Right cardiac atrium (tissue), 5 donors: ENCODE data around the gene DSG3. TPM values are rescaled to one million over a fixed set of nuclear protein-coding genes. Genes with fewer than 3 reads are reported as not detected.

Experiments used
- ATAC-seq, 2 donors: fragments of 200-7000 bp; cut with Tn5 transposase; one replicate each; pipeline versions ENCODE4 v1.8.0 to v1.9.1; 2020; ENCODE audit warnings: moderate library complexity in 2 of 2, mild to moderate bottlenecking in 1 of 2
- DNase-seq, 3 donors: peaks; one replicate each; pipeline ENCODE4 v3.0.0-alpha.2; 2020
- H3K27ac ChIP-seq: one replicate; pipeline ENCODE4 v1.5.1; 2013; ENCODE audit warnings: mild to moderate bottlenecking, low read length, control low read depth, moderate library complexity
- H3K27me3 ChIP-seq: one replicate; pipeline ENCODE4 v1.6.1; 2013; ENCODE audit not compliant: control insufficient read depth, insufficient read depth
- H3K4me1 ChIP-seq: one replicate; pipeline ENCODE4 v1.6.1; 2013; ENCODE audit warnings: low read length; ENCODE audit not compliant: control insufficient read depth, insufficient read depth
- H3K4me3 ChIP-seq: one replicate; pipeline ENCODE4 v1.5.1; 2013; ENCODE audit warnings: low read length, control low read depth
- H3K9me3 ChIP-seq: one replicate; pipeline ENCODE4 v1.6.1; 2013; ENCODE audit warnings: low read length; ENCODE audit not compliant: control insufficient read depth
- WGBS: extraction: QIAGEN DNeasy Blood & Tissue Kit; methylation state at CpG from one replicate; pipeline ENCODE4 v1.1.7; 2013; 5-methylcytosine and 5-hydroxymethylcytosine counted together
- intact Hi-C, 4 donors: fragments of 100-400 bp; cut with DNase I; formaldehyde crosslinking; loops; one replicate each; pipeline versions ENCODE4 v1.11.0 to v1.14.0; 2022 to 2023
- polyA plus RNA-seq: library from polyadenylated mRNA; stranded (reverse); fragments of 200-250 nt; gene quantifications from one replicate; pipeline ENCODE4 v1.2.3, GENCODE V29; 2013
- total RNA-seq, 4 donors: library from RNA; stranded (reverse); fragmentation: NEBNext Ultra II Directional; extraction: Animal tissue kit (Norgen Biotek cat#: 25700); gene quantifications; one replicate each; pipeline ENCODE4 v1.2.1, GENCODE V29; 2021
- donor health status: healthy with polysubstance abuse.
- donor health status: DM: no; HTN: yes; CAD: no.
- donor health status: DM: no; HTN: no; CAD: no.
- donor health status: DM: no; HTN: yes; CAD: no; lungs with severe emphysema.
- donor health status: DM: yes; HTN: yes; CAD: no.

The DSG3 gene
- total and polyA plus RNA-seq, 5 donors, result not detected

DNA sequence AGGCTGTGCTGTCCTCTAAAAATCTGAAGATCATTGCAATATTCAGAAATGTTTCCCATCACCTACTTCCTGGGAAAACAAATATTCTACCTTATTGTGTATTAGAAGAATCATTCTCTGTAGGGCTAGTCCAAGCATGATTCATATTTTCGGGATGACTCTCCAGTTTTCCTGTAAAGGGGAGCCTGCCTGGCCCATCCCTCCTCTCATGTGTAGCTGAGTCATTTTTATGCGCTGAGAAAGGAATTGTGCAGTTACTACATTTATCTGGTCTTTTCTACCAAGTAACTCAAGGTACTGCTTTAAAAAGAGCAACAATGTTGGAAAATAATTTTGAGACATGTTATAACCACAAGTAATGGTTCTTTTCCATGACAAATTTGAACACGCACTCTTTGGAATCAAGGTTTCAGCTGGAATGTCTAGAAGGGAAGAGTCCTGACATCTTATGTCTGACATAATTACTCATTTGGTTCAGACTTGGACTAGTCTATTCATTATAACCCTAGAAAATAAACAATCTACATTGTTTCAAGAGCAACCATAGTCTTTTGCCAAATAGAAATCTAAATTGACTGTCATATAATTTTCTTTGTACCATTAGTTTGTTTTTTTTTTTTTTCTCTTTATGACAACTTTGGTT is 6.6 kb downstream of the DSG3 start:
- intact Hi-C loops, result no loop called here
- ATAC-seq (no peak), DNase-seq (no peak)
- Histone ChIP-seq H3K4me1 (no peaks in the 10 kb centered on the region), H3K9me3 (no peaks in the 10 kb centered on the region), H3K27me3 (no peaks in the 10 kb centered on the region), H3K27ac (no peak overlapping the region), H3K4me3 (no peak overlapping the region)
- WGBS, result 87% methylated on average over 3 of the region's 3 CpGs

DNA sequence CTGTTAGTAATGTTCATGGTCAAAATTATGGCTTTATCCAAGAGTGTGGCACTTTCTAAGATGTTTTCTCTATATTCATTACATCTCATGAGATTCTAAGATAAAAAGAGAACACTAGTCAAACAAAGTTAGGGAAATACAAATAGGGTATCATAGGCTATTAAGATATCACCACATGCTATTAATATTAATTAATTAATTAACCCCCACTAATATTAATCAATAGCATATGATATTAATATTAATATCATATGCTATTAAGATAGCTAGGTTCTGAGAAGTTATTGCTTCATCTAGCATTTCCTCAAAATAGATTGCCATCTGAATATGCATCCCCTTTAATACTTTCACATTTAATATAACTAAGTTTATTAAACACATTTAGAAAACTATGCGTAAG is 22.1 kb downstream of the DSG3 start:
- Histone ChIP-seq H3K27ac (no peak overlapping the region), H3K27me3 (no peaks in the 10 kb centered on the region), H3K9me3 (no peaks in the 10 kb centered on the region), H3K4me1 (no peaks in the 10 kb centered on the region), H3K4me3 (no peak overlapping the region)
- intact Hi-C loops, result loop anchor here in 1 of 4 donors (10.0 kb wide), 1 partner anchor 65 kb away; no protein-coding TSS in a partner anchor
- ATAC-seq (no peak), DNase-seq (no peak)
- 99% methylated on average over 1 of the region's 1 CpG for WGBS

DNA sequence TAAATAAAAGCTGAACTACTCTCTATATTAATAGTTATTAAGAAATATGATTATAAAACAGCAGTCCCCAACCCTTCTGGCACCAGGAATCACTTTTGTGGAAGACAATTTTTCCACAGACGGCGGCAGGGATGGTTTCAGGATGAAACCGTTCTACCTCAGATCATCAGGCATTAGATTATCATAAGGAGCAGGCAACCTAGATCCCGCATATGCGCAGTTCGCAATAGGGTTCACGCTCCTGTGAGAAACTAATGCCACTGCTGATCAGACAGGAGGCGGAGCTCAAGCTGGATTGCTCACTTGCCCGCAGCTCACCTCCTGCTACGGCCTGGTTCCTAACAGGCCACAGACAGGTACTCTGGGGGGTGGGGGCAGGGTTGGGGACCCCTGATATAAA is 31.1 kb downstream of the DSG3 start:
- ATAC-seq, result no peak
- WGBS, result 97% methylated on average over 10 of the region's 10 CpGs
- no peak overlapping the region for H3K27ac ChIP-seq
- H3K27me3 ChIP-seq, result no peaks in the 10 kb centered on the region
- H3K4me3 ChIP-seq, result no peak overlapping the region
- no peak for DNase-seq
- H3K9me3 ChIP-seq, result no peaks in the 10 kb centered on the region
- H3K4me1 ChIP-seq, result no peaks in the 10 kb centered on the region
- intact Hi-C loops, result loop anchor here in 1 of 4 donors (10.0 kb wide), 1 partner anchor 56 kb away; no protein-coding TSS in a partner anchor

DNA sequence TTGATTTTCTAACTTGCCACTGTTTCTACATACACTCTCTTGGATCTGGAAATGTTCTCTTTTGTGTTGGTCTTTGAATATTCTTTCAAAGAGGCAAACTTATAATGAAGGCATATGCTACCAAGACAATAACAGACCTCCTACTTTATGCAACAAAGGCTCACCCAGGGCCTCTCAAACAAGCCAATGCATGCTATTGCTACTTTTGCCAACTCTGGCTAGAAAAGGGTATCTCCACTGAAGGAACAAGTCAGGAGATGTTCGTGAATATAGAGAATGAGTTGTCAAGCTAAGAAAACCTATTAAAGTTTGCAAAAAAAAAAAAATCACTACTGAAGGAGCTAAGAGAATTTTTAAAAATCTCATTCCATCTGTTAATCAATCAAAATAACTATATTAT is 34.5 kb downstream of the DSG3 start:
- intact Hi-C loops, result no loop called here
- no peak for ATAC-seq
- Histone ChIP-seq H3K27ac (no peak overlapping the region), H3K9me3 (no peaks in the 10 kb centered on the region), H3K4me1 (no peaks in the 10 kb centered on the region), H3K27me3 (no peaks in the 10 kb centered on the region), H3K4me3 (no peak overlapping the region)
- 87% methylated on average over 1 of the region's 1 CpG for WGBS
- DNase-seq, result no peak

DNA sequence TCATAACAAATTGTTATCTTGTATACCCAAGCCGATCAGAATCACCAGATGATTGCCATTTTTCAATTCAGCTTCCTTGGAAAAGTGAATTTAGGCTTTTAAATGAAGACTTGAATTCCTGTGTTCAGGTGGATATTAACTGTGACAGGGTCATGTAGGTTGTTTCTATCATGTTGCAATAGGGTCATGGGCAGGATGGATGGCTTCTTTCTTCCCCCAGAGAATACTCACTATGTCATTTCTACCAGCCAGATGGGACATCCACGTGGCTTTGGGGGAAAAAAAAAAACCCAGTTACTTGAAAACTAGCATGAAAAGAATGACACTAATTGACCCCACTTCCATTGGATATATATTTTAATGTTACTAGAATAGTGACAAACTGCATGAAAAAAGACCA is 35.9 kb downstream of the DSG3 start:
- no peak for ATAC-seq

DNA sequence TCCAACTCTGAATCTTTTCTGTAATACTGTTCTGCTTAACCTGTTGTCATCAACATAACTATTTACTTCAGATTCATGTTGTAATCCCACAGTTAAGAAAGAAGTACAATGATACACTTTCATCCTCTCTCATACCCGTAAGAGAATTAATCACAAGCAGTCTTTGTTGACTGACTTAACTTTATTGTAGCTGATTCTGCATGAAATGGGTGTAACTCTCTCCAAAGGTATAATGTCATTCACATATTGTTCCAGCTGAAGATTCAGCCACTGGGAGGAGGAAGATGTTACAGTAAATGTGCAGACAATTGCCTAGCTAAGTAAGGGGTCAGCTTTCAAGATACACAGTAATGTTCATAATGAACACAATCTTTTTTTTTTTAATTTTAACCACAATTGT is 36.9 kb downstream of the DSG3 start:
- intact Hi-C loops, result no loop called here
- H3K4me1 ChIP-seq, result no peaks in the 10 kb centered on the region
- ATAC-seq (no peak), DNase-seq (no peak)
- no peak overlapping the region for H3K4me3 ChIP-seq
- no peaks in the 10 kb centered on the region for H3K27me3 ChIP-seq
- H3K9me3 ChIP-seq, result no peaks in the 10 kb centered on the region
- H3K27ac ChIP-seq, result no peak overlapping the region
- WGBS, result 87% methylated on average over 1 of the region's 1 CpG

More for the DNA sequence above, 35.9 kb downstream of the DSG3 start:
- Histone ChIP-seq H3K27ac (no peak overlapping the region), H3K9me3 (no peaks in the 10 kb centered on the region), H3K4me1 (no peaks in the 10 kb centered on the region), H3K4me3 (no peak overlapping the region), H3K27me3 (no peaks in the 10 kb centered on the region)
- DNase-seq, result no peak
- 77% methylated on average over 2 of the region's 2 CpGs for WGBS
- intact Hi-C loops, result no loop called here

DNA sequence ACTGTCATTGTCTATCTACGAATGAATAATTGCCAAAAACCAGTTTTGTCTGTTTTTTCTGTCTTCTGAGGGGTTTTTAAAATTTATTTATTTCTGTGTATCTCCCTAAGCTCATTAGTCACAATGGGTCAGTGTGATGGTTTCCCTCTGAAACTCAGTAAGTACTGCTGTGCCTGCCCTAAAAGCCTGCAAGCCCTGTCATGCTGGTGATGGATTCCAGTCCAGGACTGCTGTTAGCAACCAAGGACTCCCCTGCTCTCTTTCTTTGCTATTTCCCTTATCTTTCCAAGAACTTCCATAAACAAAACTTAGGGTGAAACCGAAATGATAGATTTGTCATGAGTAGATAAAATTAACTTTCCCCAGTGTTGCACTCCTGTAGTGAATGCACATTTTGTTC is 38.6 kb downstream of the DSG3 start:
- intact Hi-C loops, result no loop called here
- Histone ChIP-seq H3K4me3 (no peak overlapping the region), H3K27ac (no peak overlapping the region), H3K4me1 (no peaks in the 10 kb centered on the region), H3K9me3 (no peaks in the 10 kb centered on the region), H3K27me3 (no peaks in the 10 kb centered on the region)
- WGBS, result 64% methylated on average over 2 of the region's 2 CpGs
- no peak for ATAC-seq
- no peak for DNase-seq

DNA sequence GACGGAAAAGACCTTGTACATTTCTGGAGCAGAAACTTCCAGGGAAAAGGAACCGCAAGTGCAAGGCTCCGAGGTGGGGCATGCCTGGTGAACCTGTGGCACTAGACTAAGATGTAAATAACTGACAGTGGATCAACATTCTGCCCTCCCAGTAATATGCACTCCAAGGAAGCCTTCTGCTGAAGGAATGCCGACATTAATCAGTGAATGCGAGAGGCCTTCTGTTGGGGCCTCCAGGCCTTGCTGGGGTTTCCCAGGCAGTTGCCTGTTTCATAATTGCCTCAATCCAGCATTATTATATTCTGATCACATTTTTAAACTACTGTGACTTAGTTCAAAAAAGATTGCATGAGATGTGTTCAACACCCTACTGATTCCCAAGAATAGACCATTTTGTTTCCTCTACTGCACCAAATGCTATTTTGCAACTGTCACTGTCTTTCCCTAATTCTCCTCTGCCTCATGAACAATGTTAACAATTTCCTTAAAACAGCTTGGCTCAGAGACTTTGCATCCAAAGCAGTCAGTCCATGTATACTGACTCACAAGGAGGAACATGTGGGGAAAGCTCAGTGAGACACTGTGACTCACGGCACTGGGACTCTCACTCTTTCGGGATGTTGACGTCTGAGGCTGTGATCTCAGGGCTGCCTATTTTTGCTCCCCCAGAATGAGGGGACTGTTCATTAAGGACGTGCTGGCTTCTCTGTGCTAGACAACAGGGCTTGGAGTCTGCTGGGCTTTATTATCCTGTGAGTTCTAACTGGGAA is 39.9 kb downstream of the DSG3 start:
- 84% methylated on average over 9 of the region's 9 CpGs for WGBS
- no peaks in the 10 kb centered on the region for H3K27me3 ChIP-seq
- no peak for ATAC-seq
- DNase-seq, result no peak
- no peaks in the 10 kb centered on the region for H3K9me3 ChIP-seq
- H3K4me3 ChIP-seq, result no peak overlapping the region
- H3K4me1 ChIP-seq, result no peaks in the 10 kb centered on the region
- H3K27ac ChIP-seq, result no peak overlapping the region
- intact Hi-C loops, result no loop called here

DNA sequence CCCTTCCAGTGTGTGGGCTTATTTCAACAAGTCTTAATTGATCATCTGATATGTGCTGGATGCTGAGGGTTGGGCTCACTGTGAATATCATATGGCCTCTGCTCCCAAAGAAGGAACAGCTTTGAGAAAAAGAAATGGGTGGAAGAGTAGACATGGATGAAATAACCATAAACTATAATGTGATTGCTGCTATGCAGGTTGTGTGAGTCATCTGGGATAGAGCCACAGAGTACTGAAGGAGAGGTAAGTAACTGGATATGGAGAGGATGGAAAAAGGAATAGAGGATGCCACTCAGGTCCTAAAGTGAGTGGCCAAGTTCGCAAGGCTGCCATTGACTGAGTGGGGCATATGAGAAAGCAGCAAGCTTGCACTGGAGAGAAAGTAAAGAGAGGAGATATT is 41.8 kb downstream of the DSG3 start:
- Histone ChIP-seq H3K4me3 (no peak overlapping the region), H3K27ac (no peak overlapping the region), H3K4me1 (no peaks in the 10 kb centered on the region), H3K27me3 (no peaks in the 10 kb centered on the region), H3K9me3 (no peaks in the 10 kb centered on the region)
- DNase-seq (no peak), ATAC-seq (no peak)
- intact Hi-C loops, result no loop called here
- 98% methylated on average over 1 of the region's 1 CpG for WGBS

DNA sequence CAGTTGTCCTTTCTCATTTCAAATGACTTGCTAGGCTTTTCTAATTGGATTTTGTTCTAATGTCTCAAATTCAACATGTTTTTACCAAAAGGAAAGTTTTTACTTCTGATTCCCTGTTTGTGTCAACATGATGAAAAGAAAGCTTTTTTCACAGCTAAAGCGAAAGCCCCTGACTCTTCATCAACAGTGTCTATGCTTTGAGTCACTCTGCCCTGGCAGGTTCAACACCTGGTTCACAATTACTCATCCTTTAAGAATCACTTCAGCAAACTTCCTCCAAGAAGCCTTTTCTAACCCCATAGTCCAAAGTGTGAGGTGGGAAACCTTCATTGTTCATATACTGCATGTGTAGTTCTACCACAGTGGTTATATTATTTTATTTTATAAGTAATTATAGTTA is 42.8 kb downstream of the DSG3 start:
- no peaks in the 10 kb centered on the region for H3K27me3 ChIP-seq
- intact Hi-C loops, result loop anchor here in 1 of 4 donors (10.0 kb wide), 1 partner anchor 66 kb away; no protein-coding TSS in a partner anchor
- no peak for DNase-seq
- no peaks in the 10 kb centered on the region for H3K4me1 ChIP-seq
- H3K9me3 ChIP-seq, result no peaks in the 10 kb centered on the region
- H3K4me3 ChIP-seq, result no peak overlapping the region
- H3K27ac ChIP-seq, result no peak overlapping the region
- WGBS, result 92% methylated on average over 1 of the region's 1 CpG
- ATAC-seq, result no peak

DNA sequence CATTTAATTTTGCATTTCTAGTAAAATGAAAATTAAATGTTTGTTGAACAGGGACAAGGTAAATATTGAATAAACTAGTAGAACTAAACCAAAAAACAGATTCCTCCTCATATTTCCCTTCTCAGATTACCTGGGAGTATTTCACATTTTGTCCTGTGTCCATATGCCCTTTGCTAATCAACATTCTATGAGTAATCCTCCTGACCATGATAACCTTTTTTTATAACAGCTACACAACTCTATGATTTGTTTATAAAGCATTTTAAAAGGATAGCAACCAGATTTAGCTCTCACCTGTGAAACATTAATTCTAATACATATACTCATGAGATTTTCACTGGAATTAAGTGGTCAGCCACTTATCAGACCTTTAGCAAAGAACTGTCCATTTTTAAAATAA is 43.3 kb downstream of the DSG3 start:
- Histone ChIP-seq H3K4me3 (no peak overlapping the region), H3K4me1 (no peaks in the 10 kb centered on the region), H3K9me3 (no peaks in the 10 kb centered on the region), H3K27ac (no peak overlapping the region), H3K27me3 (no peaks in the 10 kb centered on the region)
- ATAC-seq, result no peak
- no peak for DNase-seq
- intact Hi-C loops, result loop anchor here in 1 of 4 donors (10.0 kb wide), 1 partner anchor 66 kb away; no protein-coding TSS in a partner anchor
